Ectodermal cell (in vitro differentiated cells): ENCODE results near the gene ARL15.

ENCODE experiments used
- H3K27ac ChIP-seq: 2 replicates; pipeline ENCODE4 v1.7.0; 2013; ENCODE audit warnings: mild to moderate bottlenecking, low read depth, low read length; ENCODE audit not compliant: insufficient read depth, poor library complexity, severe bottlenecking
- H3K27me3 ChIP-seq: 2 replicates; pipeline ENCODE4 v1.7.0; 2013; ENCODE audit warnings: mild to moderate bottlenecking, low read length; ENCODE audit not compliant: insufficient read depth, control insufficient read depth, poor library complexity, severe bottlenecking
- H3K36me3 ChIP-seq: one replicate; pipeline ENCODE4 v1.7.0; 2013; ENCODE audit warnings: low read length; ENCODE audit not compliant: control insufficient read depth, insufficient read depth
- H3K4me1 ChIP-seq: one replicate; pipeline ENCODE4 v1.7.0; 2013; ENCODE audit warnings: low read length; ENCODE audit not compliant: control insufficient read depth, insufficient read depth
- H3K4me3 ChIP-seq: 2 replicates; pipeline ENCODE4 v1.7.0; 2013; ENCODE audit warnings: low read depth, low read length, control low read depth; ENCODE audit not compliant: insufficient read depth
- H3K9me3 ChIP-seq: 2 replicates; pipeline ENCODE4 v1.7.0; 2013; ENCODE audit warnings: mild to moderate bottlenecking, low read length, moderate library complexity; ENCODE audit not compliant: control insufficient read depth
- WGBS, 2 experiments: methylation state at CpG; one replicate each; pipeline ENCODE4 v1.1.7; 2013; ENCODE audit warnings: missing lambda C conversion rate in 2 of 2; 5-methylcytosine and 5-hydroxymethylcytosine counted together

The ARL15 gene

GRCh38 chr5:54098267-54098666, 212.1 kb downstream of the ARL15 start:
- Histone ChIP-seq H3K36me3 (no peaks in the 10 kb centered on the region), H3K4me3 (no peak overlapping the region), H3K27me3 (no peaks in the 10 kb centered on the region), H3K9me3 (no peaks in the 10 kb centered on the region), H3K27ac (no peak overlapping the region), H3K4me1 (peaks cover 10% of the 10 kb centered on the region)
- WGBS, 2 experiments = 68 to 69% methylated on average over 9 of the region's 9 CpGs

- no peaks in the 10 kb centered on the region for H3K9me3 ChIP-seq
- H3K4me3 ChIP-seq = no peak overlapping the region
- H3K36me3 ChIP-seq = no peaks in the 10 kb centered on the region
- H3K27ac ChIP-seq = no peak overlapping the region
- H3K27me3 ChIP-seq = no peaks in the 10 kb centered on the region
- peaks cover 10% of the 10 kb centered on the region for H3K4me1 ChIP-seq
Measured at GRCh38 chr5:54095969-54096368, 214.4 kb downstream of the ARL15 start.

GRCh38 chr5:54094706-54095105, 215.7 kb downstream of the ARL15 start:
- no peaks in the 10 kb centered on the region for H3K36me3 ChIP-seq
- H3K9me3 ChIP-seq = no peaks in the 10 kb centered on the region
- H3K4me1 ChIP-seq = peaks cover 10% of the 10 kb centered on the region
- H3K27me3 ChIP-seq = no peaks in the 10 kb centered on the region
- no peak overlapping the region for H3K27ac ChIP-seq
- 89 to 90% methylated on average over 2 of the region's 2 CpGs for WGBS, 2 experiments
- H3K4me3 ChIP-seq = no peak overlapping the region

- H3K27me3 ChIP-seq = no peaks in the 10 kb centered on the region
- no peak overlapping the region for H3K27ac ChIP-seq
- H3K36me3 ChIP-seq = no peaks in the 10 kb centered on the region
- peaks cover 10% of the 10 kb centered on the region for H3K4me1 ChIP-seq
- no peak overlapping the region for H3K4me3 ChIP-seq
- no peaks in the 10 kb centered on the region for H3K9me3 ChIP-seq
- 92 to 95% methylated on average over 2 of the region's 2 CpGs for WGBS, 2 experiments
Measured at GRCh38 chr5:54093861-54094260, 216.5 kb downstream of the ARL15 start.

GRCh38 chr5:54093081-54093492, 217.3 kb downstream of the ARL15 start:
- H3K36me3 ChIP-seq = no peaks in the 10 kb centered on the region
- H3K4me3 ChIP-seq = no peak overlapping the region
- no peak overlapping the region for H3K27ac ChIP-seq
- peaks cover 3% of the 10 kb centered on the region for H3K4me1 ChIP-seq
- 63 to 70% methylated on average over 1 of the region's 1 CpG for WGBS, 2 experiments
- H3K27me3 ChIP-seq = no peaks in the 10 kb centered on the region
- H3K9me3 ChIP-seq = no peaks in the 10 kb centered on the region

- no peaks in the 10 kb centered on the region for H3K9me3 ChIP-seq
Measured at GRCh38 chr5:54091307-54092130, 218.9 kb downstream of the ARL15 start.

GRCh38 chr5:54090495-54091120, 219.8 kb downstream of the ARL15 start:
- H3K4me1 ChIP-seq = no peaks in the 10 kb centered on the region
- H3K27ac ChIP-seq = no peak overlapping the region
- H3K9me3 ChIP-seq = no peaks in the 10 kb centered on the region
- no peaks in the 10 kb centered on the region for H3K36me3 ChIP-seq
- H3K4me3 ChIP-seq = no peak overlapping the region
- WGBS, 2 experiments = 75 to 100% methylated on average over 1 of the region's 1 CpG
- H3K27me3 ChIP-seq = no peaks in the 10 kb centered on the region

More at GRCh38 chr5:54091307-54092130, 218.9 kb downstream of the ARL15 start:
- Histone ChIP-seq H3K27ac (no peak overlapping the region), H3K27me3 (no peaks in the 10 kb centered on the region), H3K4me3 (no peak overlapping the region), H3K4me1 (no peaks in the 10 kb centered on the region), H3K36me3 (no peaks in the 10 kb centered on the region)
- 91 to 95% methylated on average over 9 of the region's 9 CpGs for WGBS, 2 experiments

- H3K27me3 ChIP-seq = no peaks in the 10 kb centered on the region
- 87% methylated on average over 2 of the region's 2 CpGs; no CpG with 5 or more reads in 1 of the 2 experiments for WGBS, 2 experiments
- no peaks in the 10 kb centered on the region for H3K9me3 ChIP-seq
- H3K27ac ChIP-seq = no peak overlapping the region
- no peaks in the 10 kb centered on the region for H3K36me3 ChIP-seq
- no peaks in the 10 kb centered on the region for H3K4me1 ChIP-seq
- H3K4me3 ChIP-seq = no peak overlapping the region
Measured at GRCh38 chr5:54088081-54088480, 222.3 kb downstream of the ARL15 start.

- Histone ChIP-seq H3K36me3 (no peaks in the 10 kb centered on the region), H3K27ac (no peak overlapping the region), H3K4me3 (no peak overlapping the region), H3K9me3 (no peaks in the 10 kb centered on the region), H3K27me3 (no peaks in the 10 kb centered on the region), H3K4me1 (no peaks in the 10 kb centered on the region)
- WGBS, 2 experiments = 100% methylated on average over 2 of the region's 2 CpGs; no CpG with 5 or more reads in 1 of the 2 experiments
Measured at GRCh38 chr5:54087436-54087835, 222.9 kb downstream of the ARL15 start.

GRCh38 chr5:54086191-54086590, 224.2 kb downstream of the ARL15 start:
- Histone ChIP-seq H3K27me3 (no peaks in the 10 kb centered on the region), H3K4me3 (no peak overlapping the region), H3K36me3 (no peaks in the 10 kb centered on the region), H3K4me1 (no peaks in the 10 kb centered on the region), H3K9me3 (no peaks in the 10 kb centered on the region), H3K27ac (no peak overlapping the region)
- WGBS, 2 experiments = 94 to 100% methylated on average over 1 to 2 of the region's 2 CpGs
